Measurements from ENCODE around the gene CD55.

Gene CD55

DNA sequence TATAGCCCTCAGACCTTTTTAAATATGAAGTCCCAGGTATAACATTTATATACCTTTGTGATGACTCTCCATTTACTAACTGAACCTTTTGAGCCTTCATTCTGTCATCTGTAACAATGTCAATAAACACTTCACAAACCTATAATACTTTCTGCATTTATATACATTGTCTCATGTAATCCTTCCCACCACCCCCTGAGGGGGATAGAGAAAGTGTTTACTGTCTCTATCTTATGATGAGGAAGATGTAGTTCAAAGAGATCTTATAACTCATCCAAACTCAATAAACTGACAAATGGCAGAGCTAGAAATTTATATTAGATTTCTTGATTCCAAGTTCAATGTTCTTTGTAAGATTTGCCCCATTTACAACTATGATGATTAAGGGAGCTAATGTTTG lies 84.3 kb downstream of the CD55 start:
- DNase-seq (ENCODE audit: extremely low read depth, low read depth): no peak
- TF ChIP-seq, protein P1, sequence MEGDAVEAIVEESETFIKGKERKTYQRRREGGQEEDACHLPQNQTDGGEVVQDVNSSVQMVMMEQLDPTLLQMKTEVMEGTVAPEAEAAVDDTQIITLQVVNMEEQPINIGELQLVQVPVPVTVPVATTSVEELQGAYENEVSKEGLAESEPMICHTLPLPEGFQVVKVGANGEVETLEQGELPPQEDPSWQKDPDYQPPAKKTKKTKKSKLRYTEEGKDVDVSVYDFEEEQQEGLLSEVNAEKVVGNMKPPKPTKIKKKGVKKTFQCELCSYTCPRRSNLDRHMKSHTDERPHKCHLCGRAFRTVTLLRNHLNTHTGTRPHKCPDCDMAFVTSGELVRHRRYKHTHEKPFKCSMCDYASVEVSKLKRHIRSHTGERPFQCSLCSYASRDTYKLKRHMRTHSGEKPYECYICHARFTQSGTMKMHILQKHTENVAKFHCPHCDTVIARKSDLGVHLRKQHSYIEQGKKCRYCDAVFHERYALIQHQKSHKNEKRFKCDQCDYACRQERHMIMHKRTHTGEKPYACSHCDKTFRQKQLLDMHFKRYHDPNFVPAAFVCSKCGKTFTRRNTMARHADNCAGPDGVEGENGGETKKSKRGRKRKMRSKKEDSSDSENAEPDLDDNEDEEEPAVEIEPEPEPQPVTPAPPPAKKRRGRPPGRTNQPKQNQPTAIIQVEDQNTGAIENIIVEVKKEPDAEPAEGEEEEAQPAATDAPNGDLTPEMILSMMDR (IDR thresholded peaks at IDR 0.05; ENCODE audit: low read depth, low read length, missing control alignments): no peak
- no peak overlapping the region for H3K4me3 ChIP-seq (replicated peaks; ENCODE audit: low read depth, low read length)

DNA sequence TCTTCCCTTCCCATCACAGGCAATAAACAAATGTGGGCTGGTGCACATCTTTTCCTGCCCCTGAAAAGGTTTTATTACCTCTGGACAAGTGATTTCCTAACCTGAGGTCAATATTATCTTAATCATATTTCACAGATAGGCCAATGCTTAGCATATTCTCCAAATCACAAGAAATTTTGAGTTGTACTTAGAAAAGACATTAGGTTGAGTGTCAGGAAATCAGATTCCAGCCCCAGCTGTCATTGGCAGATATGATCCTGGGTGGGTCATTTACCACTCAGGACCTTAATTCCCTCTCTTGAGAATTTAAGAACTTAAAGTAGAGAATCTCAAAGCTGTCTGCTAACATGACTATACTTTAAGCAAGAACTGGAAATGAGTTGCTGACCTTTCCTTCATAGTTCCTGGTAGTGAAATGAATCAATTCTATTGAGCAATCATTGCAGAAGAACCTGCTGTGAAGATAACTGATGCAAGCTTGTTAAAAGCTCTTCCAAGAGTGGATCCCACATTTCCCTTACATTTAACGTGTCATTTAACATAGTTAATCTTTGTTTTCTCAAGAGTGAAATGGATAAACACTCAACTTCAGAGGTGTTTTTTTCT lies 86.3 kb downstream of the CD55 start:
- TF ChIP-seq, protein P1 (IDR thresholded peaks at IDR 0.05; ENCODE audit: low read depth, low read length, missing control alignments): no peak
- no peak overlapping the region for H3K4me3 ChIP-seq (replicated peaks; ENCODE audit: low read depth, low read length)
- DNase-seq (ENCODE audit: extremely low read depth, low read depth): no peak

All from HFF-Myc (cell line).